A204.1 (cell line): Measurements from ENCODE around the gene C11orf16.
"Not testable (repeated sequence)": the region's sequence is repeated elsewhere in the genome, so short reads cannot be mapped to it uniquely, and the experiment has no call there.

Experiments used
- FAIRE-seq: peaks from 2 replicates; lab custom pipeline; 2012; peaks lifted over from hg19 to GRCh38; lab: Jason Lieb, UNC

The C11orf16 gene

GRCh38 chr11:8881585-8881984, 51.2 kb downstream of the C11orf16 start:
- not testable (repeated sequence) for FAIRE-seq

- no peak for FAIRE-seq
These were observed 54.0 kb downstream of the C11orf16 start for GRCh38 chr11:8878771-8879170.

- no peak for FAIRE-seq
These were observed 58.9 kb downstream of the C11orf16 start for GRCh38 chr11:8873741-8874405.

GRCh38 chr11:8871962-8872361, 60.8 kb downstream of the C11orf16 start:
- FAIRE-seq: no peak

GRCh38 chr11:8871171-8871775, 61.5 kb downstream of the C11orf16 start:
- no peak for FAIRE-seq

GRCh38 chr11:8870411-8871170, 62.2 kb downstream of the C11orf16 start:
- no peak for FAIRE-seq
